ENCODE results near the gene AMER3. TPM values are rescaled to one million over a fixed set of nuclear protein-coding genes. Genes with fewer than 3 reads are reported as not detected.
A peak's percentile ranks its signal among the peaks of the same experiment; 100 is the strongest.

Gene AMER3
- total RNA-seq, 1 donor from 2014 or later, result not detected

DNA sequence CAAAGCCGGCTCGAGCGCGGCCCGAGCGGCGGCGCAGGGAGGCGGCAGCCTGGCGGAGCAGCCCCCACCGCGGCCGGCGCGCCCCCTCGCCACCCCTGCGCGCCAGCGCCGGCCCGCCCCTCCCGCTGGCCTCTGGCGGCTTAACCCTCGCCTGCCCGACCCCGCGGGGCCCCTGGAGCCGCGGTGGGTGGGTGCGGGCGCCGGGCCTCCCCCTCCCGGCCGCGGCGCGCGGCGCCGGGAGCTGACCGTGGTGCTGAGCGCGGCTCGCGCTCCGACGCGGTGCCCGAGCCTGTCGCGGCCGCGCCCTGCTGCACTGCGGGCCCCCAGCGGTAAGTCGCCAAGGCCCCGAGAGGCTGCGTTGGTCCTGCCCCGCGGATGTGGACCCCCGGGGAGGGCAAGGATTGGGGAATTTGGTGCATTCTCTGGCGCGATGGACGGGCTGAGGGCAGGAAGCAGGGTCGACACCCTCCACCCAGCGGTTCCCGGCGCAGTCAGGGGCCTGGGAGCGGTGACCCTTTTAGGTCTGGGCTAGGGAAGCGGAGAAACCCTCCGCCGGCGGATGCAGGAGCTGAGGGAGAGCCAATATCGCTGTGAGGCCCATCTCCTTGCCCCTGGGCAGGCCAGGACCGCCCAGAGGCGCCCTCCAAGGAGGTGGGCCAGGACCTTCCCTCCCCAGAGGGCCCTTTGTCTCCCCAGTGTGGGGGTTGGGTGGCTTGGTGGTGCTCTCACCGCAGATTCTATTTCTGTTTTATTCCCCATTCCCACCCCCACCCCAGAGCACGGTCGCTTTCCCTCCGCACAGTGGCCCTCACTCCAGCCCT, 923 bp downstream of the AMER3 start:
- peak; percentile 26 to 54 for DNase-seq (ENCODE audit: low read depth in 2 of 2)

DNA sequence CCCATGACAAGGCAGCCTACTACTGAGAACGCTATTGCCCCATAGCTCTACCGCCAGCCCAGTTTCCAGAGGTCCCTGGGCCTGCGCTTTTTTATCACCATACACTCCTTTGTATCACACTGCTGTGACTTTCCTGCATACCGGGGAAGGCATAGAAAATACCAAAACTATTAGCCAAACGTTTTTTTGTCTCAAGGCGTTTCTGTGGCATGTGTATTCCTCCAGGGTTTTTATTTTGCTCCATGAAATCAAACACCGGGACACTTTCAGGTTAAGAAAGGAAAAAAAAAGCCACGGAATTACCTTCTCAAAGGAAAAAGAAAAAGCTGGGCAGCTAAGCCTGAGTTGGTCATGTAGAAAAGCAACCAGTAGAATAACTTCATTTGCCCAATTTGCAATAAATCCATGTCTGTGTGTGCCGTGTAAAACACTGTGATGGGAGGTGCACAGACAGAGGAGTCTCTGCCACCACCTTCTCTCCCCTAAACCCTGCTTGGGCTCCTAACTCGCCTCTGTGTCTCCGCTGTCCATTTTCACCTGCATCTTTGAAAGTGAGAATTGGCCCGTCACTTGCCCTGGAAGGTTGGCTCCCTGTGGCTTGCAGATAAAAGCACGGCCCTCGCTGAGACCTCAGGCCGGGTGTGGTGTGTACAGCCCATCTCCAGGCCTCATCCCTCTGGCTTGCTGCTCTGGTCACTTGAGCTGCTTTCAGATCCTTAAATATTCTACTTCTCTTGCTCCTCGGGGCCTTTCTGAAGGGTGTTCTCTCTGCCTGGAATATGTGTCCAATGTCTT, 1.7 kb downstream of the AMER3 start:
- no peak for DNase-seq (ENCODE audit: low read depth in 2 of 2)

DNA sequence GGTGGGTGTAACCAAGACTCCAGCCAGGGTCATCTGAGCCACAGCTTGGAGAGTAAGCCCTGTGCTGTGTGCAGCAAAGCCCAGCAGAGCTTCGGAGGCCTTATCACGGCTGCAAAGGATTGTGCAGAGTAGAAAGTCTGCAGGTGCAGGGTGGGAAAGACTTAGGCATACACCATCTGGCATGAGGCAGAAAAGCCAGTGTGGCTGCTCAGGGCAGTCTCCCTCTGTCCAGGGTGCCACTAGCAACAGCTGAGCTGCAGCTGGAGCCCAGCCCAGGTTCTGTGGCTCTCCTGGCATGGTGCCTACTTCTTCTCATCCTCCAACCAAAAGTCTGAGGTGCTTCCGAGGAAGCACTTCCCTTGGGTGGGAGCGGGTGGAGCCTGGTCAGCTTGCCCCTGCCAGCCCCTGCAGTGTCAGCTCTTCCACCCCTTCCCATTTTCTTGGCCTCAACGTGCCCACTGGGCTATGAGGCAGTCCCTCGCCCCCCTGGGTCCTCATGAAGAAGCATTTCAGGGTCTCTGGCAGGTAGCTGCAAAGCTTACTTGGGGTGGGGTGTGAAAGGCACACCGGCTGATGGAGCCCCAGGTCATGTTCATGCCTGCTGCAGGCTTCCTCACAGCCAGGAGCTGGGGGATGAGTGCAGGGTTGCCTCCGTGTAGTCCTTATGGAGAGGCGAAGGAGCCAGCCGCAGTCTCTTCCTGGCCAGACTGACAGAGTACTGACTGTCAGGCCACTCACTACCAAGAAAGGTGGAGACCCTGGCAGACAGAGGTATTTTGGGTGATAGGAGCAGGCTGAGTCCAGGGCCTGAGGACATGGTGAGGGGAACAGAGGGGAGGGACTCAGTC, 4.8 kb downstream of the AMER3 start:
- DNase-seq (ENCODE audit: low read depth in 2 of 2), result no peak

DNA sequence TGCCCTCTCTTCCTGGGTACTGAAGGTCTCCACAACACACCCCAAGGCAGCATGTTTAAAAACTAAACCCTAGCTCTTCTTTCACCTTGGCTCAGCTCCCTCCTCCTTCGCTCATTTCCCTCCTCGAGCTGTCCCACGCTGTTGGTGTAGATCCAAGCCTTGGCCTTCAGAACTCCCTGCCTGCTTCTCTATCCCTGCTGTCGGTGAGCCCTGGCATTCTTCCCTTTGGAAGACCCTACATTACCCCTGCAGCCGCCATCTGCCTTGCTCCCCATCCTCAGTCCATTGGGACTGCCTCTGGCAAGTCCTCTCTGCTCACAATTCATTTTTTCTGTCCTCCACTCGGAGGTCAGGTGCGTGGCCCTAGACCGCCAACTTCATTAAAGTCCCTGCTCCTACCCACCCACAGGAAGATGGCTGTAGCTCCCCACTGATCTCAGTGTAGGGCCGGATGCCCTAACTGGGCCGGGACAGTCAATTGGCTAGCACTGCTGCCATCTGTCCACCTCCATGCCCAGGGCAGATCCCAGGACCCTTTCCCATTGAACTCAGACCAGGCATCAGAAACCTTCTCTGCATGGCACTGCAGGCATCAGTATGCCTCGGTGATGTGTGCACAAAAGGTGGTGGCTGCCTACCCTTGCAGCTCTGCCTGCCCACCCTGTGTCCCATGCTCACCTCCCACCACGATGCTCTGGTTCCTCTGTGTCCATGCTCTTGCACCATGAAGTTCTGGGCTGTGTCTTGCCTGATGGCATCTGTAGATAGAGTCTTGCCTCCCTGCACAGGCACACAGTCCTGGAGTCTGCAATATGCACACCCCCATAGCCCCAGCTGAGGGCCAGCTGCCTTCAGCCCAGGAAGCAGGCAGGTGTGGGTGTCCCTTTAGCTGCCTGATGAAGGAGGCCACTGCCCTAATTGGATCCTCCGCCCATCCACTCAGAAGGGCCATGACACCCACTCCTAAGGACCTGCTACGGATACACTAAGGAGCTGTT, 5.7 kb downstream of the AMER3 start:
- no peak for DNase-seq (ENCODE audit: low read depth in 2 of 2)

DNA sequence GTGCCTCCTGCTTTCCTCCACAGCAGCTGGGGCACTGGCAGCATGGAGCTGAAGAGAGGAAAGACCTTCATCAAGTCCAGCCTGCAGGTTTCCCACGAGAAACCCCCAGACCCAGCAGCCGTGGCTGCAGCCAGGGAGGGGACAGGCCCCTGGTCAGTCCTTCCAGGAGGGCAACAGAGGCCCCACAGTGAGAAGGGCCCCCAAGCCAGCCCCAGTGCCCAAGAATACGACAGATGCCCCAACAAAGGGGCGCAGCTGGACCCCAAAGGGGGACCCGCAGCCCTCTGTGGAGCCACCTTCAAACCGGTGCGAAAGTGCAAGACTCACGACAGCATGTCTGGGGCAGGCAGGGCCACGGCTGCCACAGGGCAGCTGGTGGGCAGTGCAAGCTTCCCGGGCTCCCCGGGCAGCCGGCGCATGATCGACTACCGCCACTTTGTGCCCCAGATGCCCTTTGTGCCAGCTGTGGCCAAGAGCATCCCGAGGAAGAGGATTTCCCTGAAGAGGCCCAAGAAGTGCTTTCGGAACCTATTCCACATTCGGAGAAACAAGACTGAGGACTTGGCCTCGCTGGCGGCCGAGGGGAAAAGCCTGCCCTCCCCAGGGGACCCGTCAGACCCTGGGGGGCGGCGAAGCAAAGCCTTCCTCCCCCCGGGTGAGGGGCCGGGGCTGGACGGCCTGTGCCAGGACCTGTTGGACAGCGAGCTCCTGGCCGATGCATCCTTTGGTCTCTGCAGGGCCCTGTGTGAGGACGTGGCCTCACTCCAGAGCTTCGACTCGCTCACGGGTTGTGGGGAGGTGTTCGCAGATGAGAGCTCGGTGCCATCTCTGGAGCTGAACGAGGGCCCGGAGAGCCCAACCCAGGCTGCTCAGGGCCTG, 6.9 kb downstream of the AMER3 start:
- no peak for DNase-seq (ENCODE audit: low read depth in 2 of 2)

DNA sequence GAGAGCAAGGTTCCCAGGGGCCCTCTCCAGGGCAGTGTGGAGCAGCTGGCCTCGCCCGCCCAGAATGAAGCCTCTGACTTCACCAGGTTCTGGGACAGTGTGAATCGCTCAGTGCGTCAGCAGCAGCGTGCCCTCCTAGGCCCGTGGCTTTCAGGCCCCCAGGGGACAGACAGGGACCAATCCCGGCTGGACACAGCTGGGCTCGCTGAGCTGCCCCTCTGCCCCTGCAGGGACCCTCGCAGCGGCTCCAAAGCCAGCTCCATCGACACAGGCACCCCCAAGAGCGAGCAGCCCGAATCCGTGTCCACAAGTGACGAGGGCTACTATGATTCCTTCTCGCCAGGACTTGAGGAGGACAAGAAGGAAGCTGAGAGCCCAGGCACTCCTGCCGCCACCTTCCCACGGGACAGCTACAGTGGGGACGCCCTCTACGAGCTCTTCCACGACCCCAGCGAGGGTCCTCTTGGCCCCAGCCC, 7.6 kb downstream of the AMER3 start:
- no peak for DNase-seq (ENCODE audit: low read depth in 2 of 2)

DNA sequence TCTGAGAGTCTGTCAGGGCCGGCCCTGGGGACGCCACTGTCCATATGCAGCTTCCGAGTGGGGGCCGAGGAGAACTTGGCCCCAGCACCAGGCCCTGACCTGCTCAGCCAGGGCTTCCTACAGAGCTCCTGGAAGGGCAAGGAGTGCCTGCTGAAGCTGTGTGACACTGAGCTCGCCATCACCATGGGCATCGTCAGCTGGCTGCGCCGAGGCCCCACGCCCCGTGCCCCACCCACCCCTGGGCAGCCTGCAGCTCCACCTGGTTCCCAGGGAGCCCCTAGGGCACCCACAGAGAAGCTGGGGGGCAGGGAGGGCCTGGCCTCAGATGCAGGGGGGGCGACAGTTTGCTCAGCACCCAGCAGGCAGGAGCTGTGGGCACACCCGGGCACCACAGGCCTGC, 8.1 kb downstream of the AMER3 start:
- no peak for DNase-seq (ENCODE audit: low read depth in 2 of 2)

DNA sequence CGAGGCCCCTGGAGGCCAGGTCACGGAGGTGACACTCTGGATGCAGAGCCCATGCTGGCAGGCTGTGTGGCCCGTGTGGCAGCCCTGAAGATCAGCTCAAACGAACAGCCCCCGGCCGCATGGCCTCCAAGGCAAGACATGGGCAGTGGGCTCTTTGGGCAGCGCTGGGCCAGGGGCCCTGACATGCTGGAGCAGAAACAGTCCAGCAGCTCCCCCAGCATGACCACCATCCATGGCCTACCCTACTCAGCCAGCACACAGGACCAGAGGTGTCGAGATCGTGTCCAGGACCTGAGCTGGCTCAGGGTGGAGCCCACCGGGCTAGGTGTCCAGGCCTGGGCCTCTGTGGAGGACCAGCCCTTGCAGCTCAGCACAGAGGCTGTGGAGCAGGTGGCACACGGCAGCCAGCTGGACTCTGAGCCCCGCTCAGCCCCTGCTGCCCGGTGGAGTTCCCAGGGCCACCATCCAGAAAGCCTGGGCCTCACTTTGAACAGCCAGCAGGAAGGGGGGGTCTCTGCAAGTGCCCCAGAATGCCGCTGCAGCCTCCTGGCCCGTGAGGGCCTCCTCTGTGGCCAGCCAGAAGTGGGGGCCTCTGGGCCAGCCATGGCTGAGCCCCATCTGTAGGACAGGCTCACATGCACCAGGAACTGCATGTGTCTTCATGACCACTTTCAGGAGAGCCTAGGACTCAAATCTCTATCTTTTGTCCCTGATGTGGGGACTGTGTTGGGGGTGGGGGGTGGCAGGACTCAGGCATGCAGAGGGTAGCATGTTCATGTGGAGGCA, 8.9 kb downstream of the AMER3 start:
- no peak for DNase-seq (ENCODE audit: low read depth in 2 of 2)

DNA sequence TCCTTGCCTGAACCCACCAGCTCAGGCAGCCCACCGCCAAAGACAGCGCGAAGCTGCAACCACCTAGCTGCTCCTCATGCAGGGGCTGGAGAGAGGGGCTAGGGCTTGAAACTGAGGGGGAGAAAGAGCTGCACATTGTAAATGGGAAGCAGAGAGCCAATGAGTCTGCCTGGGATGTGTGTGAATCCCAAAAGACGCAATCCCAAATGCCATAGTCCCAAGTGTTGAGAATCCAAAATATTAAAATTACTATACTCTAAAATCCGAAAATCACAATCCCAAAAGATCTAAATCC, 9.4 kb downstream of the AMER3 start:
- no peak for DNase-seq (ENCODE audit: low read depth in 2 of 2)

DNA sequence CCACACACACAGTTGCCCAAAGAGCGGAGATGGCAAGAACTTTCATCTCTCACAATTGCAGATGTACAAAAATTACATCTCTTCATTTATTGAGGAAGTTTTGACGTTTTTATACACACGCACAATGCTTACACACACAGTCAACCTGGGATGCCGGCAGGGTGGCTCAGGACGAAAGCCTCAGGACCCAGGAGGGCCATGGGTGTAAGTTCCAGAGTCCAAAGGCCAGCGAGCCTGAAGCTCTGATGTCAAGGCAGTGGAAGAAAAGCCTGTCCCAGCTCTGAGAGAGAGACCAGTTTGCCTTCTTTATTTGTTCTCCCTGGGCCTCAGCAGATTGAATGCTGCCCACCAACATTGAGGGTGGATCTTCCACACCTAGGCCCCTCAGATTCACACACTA, 10.1 kb downstream of the AMER3 start:
- no peak for DNase-seq (ENCODE audit: low read depth in 2 of 2)

DNA sequence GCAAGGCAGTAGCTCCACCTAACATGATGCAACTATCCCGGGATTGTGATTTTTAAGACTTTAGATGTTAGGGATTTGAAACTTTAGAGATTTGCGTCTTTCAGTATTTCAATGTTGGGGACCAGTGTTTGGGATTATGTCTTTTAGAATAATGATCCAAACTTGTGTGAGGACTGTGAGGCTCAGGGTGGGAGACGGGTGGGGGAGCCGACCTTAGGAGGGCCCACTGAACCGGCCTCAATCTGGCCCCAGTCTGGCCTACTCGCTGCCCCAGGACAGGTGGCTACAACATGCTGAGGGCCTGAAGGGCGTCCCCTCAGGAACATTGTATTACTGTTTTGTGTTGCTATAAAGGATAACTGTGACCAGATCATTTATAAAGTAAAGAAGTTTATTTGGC, 10.7 kb downstream of the AMER3 start:
- DNase-seq (ENCODE audit: low read depth in 2 of 2), result no peak

DNA sequence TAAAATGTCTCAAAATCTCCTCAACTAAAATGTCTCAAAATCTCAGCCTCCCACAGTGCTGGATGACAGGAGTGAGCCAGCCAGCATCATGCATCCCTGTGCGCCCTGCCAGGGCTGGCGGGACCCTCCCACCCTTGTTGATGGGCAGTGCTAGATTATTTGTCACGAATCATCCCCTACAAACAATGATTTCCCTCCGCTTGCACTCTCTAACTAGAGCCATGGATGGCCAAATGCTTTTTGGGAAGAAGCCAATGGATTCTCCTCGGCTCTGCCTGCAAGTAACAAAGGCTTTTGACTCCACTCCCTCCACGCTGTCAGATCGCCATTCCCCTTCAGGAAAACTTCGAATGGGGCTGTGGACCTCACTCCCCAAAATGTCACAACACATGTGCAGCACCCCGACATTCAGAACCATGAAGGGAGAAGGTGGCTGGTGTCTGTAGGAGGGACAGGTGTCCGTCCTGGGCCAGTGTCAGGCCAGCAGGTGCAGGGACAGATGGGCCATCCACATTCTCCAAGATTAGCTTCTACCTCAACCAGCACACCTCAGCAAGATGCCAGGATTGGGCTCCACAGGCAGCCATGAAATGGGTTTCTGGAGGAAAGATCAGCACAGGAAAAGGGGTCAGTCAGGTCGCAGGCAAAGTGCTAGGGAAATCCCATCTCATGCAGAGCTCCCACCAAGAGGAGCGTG, 11.5 kb downstream of the AMER3 start:
- no peak for DNase-seq (ENCODE audit: low read depth in 2 of 2)

DNA sequence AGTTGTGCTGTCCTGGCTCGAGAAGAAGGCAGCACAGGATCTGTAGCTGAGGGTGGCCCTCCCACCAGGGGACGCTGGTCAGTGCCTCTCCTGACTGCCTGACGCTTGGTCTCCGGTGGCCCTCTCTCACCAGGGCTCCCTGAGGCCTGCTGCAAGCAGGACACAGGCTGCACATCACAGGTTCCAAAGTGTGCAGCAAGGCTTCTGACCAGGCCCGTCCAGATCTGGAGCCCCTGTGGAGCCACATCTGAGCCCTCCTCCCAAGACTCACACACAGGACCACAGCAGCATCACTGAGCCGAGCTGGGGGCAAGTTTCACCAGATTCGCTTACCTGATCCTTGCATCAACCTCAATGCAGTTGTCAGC, 12.1 kb downstream of the AMER3 start:
- DNase-seq (ENCODE audit: low read depth in 2 of 2), result no peak

DNA sequence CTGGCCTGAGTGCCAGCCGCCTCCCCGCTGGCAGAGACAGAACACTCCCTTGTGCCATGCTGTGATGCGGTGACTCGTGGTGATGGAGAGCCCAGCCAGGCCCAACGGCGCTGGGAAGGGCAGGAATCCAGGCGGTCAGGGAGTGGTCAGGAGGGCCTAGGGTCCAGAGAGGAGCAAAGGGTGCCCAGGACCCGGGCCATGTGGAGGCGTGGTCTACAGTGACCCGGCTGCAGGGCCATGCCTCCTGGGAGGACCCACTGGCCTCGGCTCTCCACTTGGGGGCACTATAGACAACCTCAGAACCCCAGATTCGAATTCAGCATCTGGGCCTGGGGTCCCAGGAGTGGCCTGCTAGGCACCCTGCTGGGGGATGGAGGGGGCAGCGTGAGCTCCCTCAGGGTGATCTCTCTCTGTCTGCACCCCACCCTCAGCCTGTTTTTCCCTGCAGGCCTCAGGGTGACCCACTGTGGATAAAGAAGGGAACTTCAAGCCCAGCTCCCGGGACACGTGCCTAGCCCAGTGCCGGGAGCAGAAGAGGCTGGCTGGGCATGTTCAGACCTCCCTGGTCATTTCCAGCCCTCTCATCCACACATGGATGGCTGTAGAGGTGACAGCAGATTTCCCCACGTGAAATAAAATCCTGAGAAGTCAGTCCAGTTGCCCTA, 13.0 kb downstream of the AMER3 start:
- DNase-seq (ENCODE audit: low read depth in 2 of 2), result no peak

DNA sequence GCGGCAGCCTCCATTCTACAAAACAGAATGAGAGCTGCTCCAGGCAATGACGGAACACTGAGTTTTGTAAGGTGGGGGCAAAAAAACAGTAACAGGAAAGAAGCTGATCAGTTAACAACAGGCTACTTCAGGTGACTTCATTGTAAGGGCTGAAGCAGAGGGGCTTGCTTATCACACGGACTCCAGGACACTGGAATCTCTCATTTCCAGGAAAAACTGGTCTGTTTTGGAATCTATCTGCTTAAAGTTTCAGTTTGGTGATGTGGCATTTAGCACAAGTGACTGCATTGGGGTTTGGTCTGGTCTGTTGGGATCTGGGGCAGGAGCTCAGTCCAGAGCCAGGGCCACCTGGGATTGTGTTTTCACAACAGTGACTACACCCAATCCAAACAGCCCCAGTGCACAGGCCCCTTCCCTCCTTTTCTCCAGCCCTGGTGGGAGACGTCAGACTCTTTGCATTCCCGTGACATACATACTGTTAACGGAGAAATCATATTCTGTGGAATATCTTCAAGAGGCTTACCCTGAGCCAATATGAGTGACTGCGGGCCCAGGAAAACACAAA, 14.1 kb downstream of the AMER3 start:
- no peak for DNase-seq (ENCODE audit: low read depth in 2 of 2)

DNA sequence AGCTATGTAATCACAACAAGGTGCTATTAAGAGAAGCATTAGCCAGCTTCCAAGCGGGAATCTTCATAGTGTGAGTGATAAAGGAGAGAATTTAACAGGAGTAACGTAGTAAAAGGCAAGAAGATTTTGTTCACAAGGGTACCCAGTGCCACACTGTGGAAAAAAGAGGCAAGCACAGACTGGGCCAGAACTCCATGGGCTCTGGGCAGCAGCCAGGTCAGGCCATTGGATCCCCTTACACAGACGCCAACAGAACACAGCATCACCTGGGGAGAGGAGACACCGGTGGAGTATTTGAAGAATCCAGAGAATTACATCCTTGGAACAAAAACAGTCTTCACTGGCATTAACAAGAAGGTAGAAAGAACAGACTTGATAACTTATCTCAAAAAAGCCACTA, 21.2 kb downstream of the AMER3 start:
- DNase-seq (ENCODE audit: low read depth in 2 of 2), result peak in 1 of 2 donors; percentile 32

DNA sequence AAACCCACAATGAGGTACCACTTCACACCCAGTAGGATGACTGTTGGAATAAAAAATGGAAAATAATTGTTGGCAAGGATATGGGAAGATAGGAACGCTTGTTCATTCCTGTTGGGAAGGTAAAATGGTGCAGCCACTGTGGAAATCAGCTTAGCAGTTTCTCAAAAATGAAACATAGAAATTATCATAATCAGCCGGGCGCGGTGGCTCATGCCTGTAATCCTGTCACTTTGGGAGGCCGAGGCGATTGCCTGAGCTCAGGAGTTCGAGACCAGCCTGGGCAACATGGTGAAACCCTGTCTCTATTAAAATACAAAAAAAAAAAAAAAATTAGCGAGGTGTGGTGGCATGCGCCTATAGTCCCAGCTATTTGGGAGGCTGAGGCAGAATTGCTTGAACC, 23.4 kb downstream of the AMER3 start:
- DNase-seq (ENCODE audit: low read depth in 2 of 2), result no peak
